Fibroblast of villous mesenchyme (primary cell): ENCODE data around the gene ATP9A. TPM values are rescaled to one million over a fixed set of nuclear protein-coding genes. Genes with fewer than 3 reads are reported as not detected.
"Not testable (repeated sequence)": the region's sequence is repeated elsewhere in the genome, so short reads cannot be mapped to it uniquely, and the experiment has no call there.

Experiments
- DNase-seq: peaks from one replicate; pipeline ENCODE4 v3.0.0-alpha.2; 2010; ENCODE audit warnings: low read depth
- H3K4me3 ChIP-seq: 2 replicates; pipeline ENCODE4 v1.5.1; 2011; ENCODE audit warnings: low read depth, mild to moderate bottlenecking, low read length
- total RNA-seq: library from RNA; depleted of rRNA; stranded (reverse); fragments of >200 nt; gene quantifications from 2 replicates; pipeline ENCODE4 v1.2.3, GENCODE V29; 2012
- TF ChIP-seq, protein P1 (sequence below): IDR thresholded peaks from 2 replicates; pipeline ENCODE4 v1.5.1; 2012; ENCODE audit warnings: low read depth, mild to moderate bottlenecking, low read length; ENCODE audit not compliant: insufficient read depth

ATP9A gene
- total RNA-seq, 1 donor, result 6.9 TPM

GRCh38 chr20:51763965-51764602, 4.1 kb downstream of the ATP9A start:
- H3K4me3 ChIP-seq, result no peak overlapping the region
- TF ChIP-seq, protein P1, sequence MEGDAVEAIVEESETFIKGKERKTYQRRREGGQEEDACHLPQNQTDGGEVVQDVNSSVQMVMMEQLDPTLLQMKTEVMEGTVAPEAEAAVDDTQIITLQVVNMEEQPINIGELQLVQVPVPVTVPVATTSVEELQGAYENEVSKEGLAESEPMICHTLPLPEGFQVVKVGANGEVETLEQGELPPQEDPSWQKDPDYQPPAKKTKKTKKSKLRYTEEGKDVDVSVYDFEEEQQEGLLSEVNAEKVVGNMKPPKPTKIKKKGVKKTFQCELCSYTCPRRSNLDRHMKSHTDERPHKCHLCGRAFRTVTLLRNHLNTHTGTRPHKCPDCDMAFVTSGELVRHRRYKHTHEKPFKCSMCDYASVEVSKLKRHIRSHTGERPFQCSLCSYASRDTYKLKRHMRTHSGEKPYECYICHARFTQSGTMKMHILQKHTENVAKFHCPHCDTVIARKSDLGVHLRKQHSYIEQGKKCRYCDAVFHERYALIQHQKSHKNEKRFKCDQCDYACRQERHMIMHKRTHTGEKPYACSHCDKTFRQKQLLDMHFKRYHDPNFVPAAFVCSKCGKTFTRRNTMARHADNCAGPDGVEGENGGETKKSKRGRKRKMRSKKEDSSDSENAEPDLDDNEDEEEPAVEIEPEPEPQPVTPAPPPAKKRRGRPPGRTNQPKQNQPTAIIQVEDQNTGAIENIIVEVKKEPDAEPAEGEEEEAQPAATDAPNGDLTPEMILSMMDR, result no peak
- peak; percentile 22 for DNase-seq

- peak; percentile 38 for DNase-seq
- TF ChIP-seq, protein P1, result no peak
- H3K4me3 ChIP-seq, result no peak overlapping the region
Observed at GRCh38 chr20:51760905-51761546, 7.2 kb downstream of the ATP9A start.

- TF ChIP-seq, protein P1, result no peak
- DNase-seq, result no peak
- H3K4me3 ChIP-seq, result no peak overlapping the region
Observed at GRCh38 chr20:51759769-51760510, 8.2 kb downstream of the ATP9A start.

GRCh38 chr20:51758978-51759544, 9.1 kb downstream of the ATP9A start:
- H3K4me3 ChIP-seq, result no peak overlapping the region
- DNase-seq, result peak; percentile 42
- TF ChIP-seq, protein P1, result no peak

DNA sequence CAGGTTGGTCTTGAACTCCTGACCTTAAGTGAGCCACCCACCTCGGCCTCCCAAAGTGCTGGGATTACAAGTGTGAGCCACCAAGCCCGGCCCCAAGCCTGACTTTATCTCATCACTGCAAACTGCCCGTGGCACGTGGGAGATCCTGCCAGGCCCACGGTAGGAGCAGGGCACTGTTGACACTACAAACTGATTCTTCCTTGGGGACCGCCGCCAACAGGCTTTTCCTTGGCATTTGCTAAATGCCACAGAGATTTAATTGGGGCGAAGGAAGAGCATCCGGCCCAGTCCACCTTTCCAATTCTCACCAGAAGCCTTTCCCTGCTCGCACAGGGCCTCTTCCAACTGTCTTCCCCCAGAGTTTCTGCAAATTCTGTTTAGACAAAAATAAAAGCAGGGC, 11.0 kb downstream of the ATP9A start:
- DNase-seq, result no peak
- TF ChIP-seq, protein P1, result no peak
- H3K4me3 ChIP-seq, result no peak overlapping the region

GRCh38 chr20:51756653-51757052, 11.5 kb downstream of the ATP9A start:
- TF ChIP-seq, protein P1, result no peak
- DNase-seq, result no peak
- H3K4me3 ChIP-seq, result no peak overlapping the region

DNA sequence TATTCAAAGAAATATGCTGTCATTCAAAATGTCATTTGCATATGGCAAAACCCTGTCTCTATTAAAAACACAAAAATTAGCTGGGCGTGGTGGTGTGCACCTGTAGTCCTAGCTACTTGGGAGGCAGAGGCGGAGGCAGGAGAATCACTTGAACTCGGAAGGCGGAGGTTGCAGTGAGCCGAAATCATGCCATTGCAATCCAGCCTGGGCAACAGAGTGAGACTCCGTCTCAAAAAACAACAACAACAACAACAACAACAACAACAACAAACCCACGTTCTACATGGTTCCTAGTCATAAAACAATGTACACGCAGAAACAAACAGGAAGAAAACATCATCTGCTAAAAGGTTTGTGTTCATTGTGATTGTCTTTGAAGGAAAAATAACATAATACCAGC, 15.0 kb downstream of the ATP9A start:
- DNase-seq, H3K4me3 ChIP-seq: not testable (repeated sequence)
